ENCODE data around the gene RFXANK. TPM values are rescaled to one million over a fixed set of nuclear protein-coding genes. Genes with fewer than 3 reads are reported as not detected.
"Not testable (repeated sequence)": the region's sequence is repeated elsewhere in the genome, so short reads cannot be mapped to it uniquely, and the experiment has no call there.

Gene RFXANK
- total RNA-seq, 2 donors from 2014 or later: 57.4 to 70.0 TPM

DNA sequence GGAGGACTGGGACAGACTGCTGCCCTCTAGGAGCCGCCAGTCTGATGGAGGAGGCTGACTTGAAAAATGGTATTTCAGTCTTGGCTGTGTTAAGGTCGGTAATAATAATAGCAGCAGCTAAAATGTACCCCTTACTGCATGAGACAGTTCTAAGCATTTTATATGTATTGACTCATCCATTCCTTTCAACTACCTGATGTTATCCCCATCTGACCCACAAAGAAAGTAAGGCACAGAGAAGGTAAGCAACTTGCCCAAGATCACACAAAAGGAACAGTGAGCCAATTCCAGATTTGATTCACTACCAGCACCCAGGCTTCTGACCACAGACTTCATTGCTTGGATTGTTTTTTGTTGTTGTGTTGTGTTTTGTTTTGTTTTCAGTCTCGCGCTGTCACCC, 23.7 kb downstream of the RFXANK start:
- H3K4me1 ChIP-seq: no peaks in the 10 kb centered on the region
- DNase-seq: no peak
- peaks cover 18% of the 10 kb centered on the region for H3K27me3 ChIP-seq
- TF ChIP-seq CTCF (IDR thresholded peaks at IDR 0.05): no peak
- H3K9me3 ChIP-seq: no peaks in the 10 kb centered on the region
- intact Hi-C loops (cut with DNase I): no loop called here
- no peak overlapping the region for H3K9ac ChIP-seq (ENCODE audit: low read depth in 2 of 2, low read length in 2 of 2)
- H3K27ac ChIP-seq: no peak overlapping the region
- H3K36me3 ChIP-seq: no peaks in the 10 kb centered on the region
- H3K4me3 ChIP-seq: no peak overlapping the region

GRCh38 chr19:19217099-19217498, 25.0 kb downstream of the RFXANK start:
- TF ChIP-seq CTCF (IDR thresholded peaks at IDR 0.05): no peak
- no peak for DNase-seq
- Histone ChIP-seq H3K4me1 (no peaks in the 10 kb centered on the region), H3K36me3 (no peaks in the 10 kb centered on the region), H3K27ac (no peak overlapping the region), H3K9me3 (no peaks in the 10 kb centered on the region), H3K27me3 (peaks cover 9% of the 10 kb centered on the region), H3K4me3 (no peak overlapping the region), H3K9ac (ENCODE audit: low read depth in 2 of 2, low read length in 2 of 2) (no peak overlapping the region)
- intact Hi-C loops (cut with DNase I): no loop called here

DNA sequence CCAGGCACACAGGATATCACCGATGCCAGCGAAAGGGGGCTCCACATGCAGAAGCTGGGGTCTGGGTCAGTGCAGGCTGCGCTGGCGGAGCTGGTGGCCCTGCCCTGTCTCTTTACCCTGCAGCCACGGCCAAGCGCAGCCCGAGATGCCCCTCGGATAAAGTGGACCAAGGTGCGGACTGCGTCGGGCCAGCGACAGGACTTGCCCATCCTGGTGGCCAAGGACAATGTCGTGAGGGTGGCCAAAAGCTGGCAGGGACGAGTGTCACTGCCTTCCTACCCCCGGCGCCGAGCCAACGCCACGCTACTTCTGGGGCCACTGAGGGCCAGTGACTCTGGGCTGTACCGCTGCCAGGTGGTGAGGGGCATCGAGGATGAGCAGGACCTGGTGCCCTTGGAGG, 26.9 kb downstream of the RFXANK start:
- no peaks in the 10 kb centered on the region for H3K9me3 ChIP-seq
- H3K27ac ChIP-seq: no peak overlapping the region
- no peak for TF ChIP-seq CTCF (IDR thresholded peaks at IDR 0.05)
- no peak overlapping the region for H3K9ac ChIP-seq (ENCODE audit: low read depth in 2 of 2, low read length in 2 of 2)
- no peak overlapping the region for H3K4me3 ChIP-seq
- no peaks in the 10 kb centered on the region for H3K36me3 ChIP-seq
- no peak for DNase-seq
- H3K4me1 ChIP-seq: no peaks in the 10 kb centered on the region
- intact Hi-C loops (cut with DNase I): no loop called here
- no peaks in the 10 kb centered on the region for H3K27me3 ChIP-seq

DNA sequence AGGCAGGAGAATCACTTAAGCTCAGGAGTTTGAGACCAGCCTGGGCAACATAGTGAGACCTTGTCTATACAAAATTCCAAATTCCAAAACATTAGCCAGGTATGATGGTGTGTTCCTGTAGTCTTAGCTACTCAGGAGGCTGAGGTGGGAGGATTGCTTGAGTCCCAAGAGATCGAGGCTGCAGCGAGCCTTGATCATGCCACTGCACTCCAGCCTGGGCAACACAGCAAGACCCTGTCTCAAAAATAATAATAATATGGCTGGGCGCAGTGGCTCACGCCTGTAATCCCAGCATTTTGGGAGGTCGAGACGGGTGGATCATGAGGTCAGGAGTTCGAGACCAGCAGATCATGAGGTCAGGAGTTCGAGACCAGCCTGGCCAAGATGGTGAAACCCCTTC, 28.9 kb downstream of the RFXANK start:
- H3K4me1 ChIP-seq; H3K27ac ChIP-seq; H3K36me3 ChIP-seq; intact Hi-C loops (cut with DNase I); H3K9ac ChIP-seq (ENCODE audit: low read depth in 2 of 2, low read length in 2 of 2); H3K4me3 ChIP-seq; H3K9me3 ChIP-seq; H3K27me3 ChIP-seq; DNase-seq: not testable (repeated sequence)

DNA sequence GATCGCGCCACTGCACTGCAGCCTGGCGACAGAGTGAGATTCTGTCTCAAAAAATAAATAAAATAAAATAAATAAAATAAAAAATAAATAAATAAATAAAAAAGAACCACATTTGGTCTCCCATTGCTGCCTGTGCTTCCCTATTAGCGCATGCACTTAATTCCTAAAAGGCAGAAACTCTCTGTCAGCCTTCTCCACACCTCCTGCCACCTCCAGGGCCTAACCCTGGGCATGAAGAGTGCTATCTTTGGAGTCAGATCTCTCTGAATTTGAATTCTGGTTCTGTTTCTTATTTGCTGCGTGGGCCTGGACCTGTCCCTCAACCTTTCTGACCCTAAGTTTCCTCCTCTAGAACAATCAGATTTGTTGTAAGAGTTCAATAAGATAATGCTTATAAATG, 31.0 kb downstream of the RFXANK start:
- intact Hi-C loops (cut with DNase I): no loop called here
- Histone ChIP-seq H3K27me3 (peaks cover 4% of the 10 kb centered on the region), H3K27ac (no peak overlapping the region), H3K9ac (ENCODE audit: low read depth in 2 of 2, low read length in 2 of 2) (no peak overlapping the region), H3K9me3 (no peaks in the 10 kb centered on the region), H3K4me1 (no peaks in the 10 kb centered on the region), H3K36me3 (no peaks in the 10 kb centered on the region), H3K4me3 (no peak overlapping the region)
- no peak for TF ChIP-seq CTCF (IDR thresholded peaks at IDR 0.05)
- no peak for DNase-seq

DNA sequence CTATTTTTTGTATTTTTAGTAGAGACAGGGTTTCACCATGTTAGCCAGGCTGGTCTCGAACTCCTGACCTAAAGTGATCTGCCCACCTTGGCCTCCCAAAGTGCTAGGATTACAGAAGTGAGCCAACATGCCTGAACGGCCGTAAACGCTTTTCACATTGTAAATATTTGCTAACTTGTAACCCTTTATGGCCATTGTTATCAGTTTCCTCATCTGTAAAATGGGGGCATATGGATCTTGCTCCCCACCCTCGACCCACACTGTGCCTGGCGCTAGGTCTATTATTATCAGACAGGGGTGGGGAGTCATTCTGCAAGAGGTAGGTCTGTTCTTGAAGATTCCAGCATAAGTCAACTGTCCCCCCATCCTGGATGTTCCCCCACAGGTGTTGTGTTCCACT, 31.6 kb downstream of the RFXANK start:
- Histone ChIP-seq H3K9me3 (no peaks in the 10 kb centered on the region), H3K4me1 (no peaks in the 10 kb centered on the region), H3K36me3 (no peaks in the 10 kb centered on the region), H3K27me3 (peaks cover 4% of the 10 kb centered on the region), H3K9ac (ENCODE audit: low read depth in 2 of 2, low read length in 2 of 2) (no peak overlapping the region), H3K4me3 (no peak overlapping the region), H3K27ac (no peak overlapping the region)
- DNase-seq: no peak
- no peak for TF ChIP-seq CTCF (IDR thresholded peaks at IDR 0.05)
- intact Hi-C loops (cut with DNase I): no loop called here

All from colonic mucosa (tissue), 4 donors.